HEK293 (cell line): ENCODE results near the gene UTS2.

Experiments
- CTCF ChIA-PET: fragments of 350-600 bp; formaldehyde crosslinking; extraction: SDS; loops from one replicate; lab custom pipeline; 2021; ENCODE audit warnings: antibody characterized with exemption; lab: Yijun Ruan, JAX
- POLR2A ChIA-PET: fragments of 300-600 bp; formaldehyde crosslinking; extraction: SDS; loops from one replicate; lab custom pipeline; 2020; ENCODE audit warnings: antibody characterized with exemption, inconsistent platforms; lab: Yijun Ruan, JAX
- H3K27ac ChIP-seq: fragments of 200-500 bp; sonication (Bioruptor generic); 2 replicates; pipeline ENCODE4 v1.5.1; 2014; ENCODE audit warnings: low read depth, low read length, control low read depth, inconsistent platforms; ENCODE audit errors: extremely low read depth
- H3K36me3 ChIP-seq, 2 experiments: fragments of 200-500 bp in 1 of 2; sonication (Bioruptor generic) in 1 of 2; 1 replicate in 1 of 2; 2 replicates in 1 of 2; pipeline ENCODE4 v1.5.1; 2014 to 2017; ENCODE audit warnings: inconsistent platforms in 2 of 2, low read length in 2 of 2; ENCODE audit not compliant: control insufficient read depth in 2 of 2, insufficient read depth in 1 of 2
- H3K4me1 ChIP-seq: fragments of 200-500 bp; sonication (Bioruptor generic); 2 replicates; pipeline ENCODE4 v1.5.1; 2014; ENCODE audit warnings: mild to moderate bottlenecking, low read length, inconsistent platforms; ENCODE audit not compliant: control insufficient read depth, insufficient read depth
- H3K4me3 ChIP-seq: 2 replicates; pipeline ENCODE4 v1.5.1; 2011; ENCODE audit warnings: low read depth, mild to moderate bottlenecking, control low read depth, low read length, moderate library complexity
- H3K9me3 ChIP-seq: fragments of 200-500 bp; sonication (Bioruptor generic); 2 replicates; pipeline ENCODE4 v1.5.1; 2014; ENCODE audit warnings: low read depth, low read length, inconsistent platforms; ENCODE audit not compliant: control insufficient read depth, insufficient read depth
- FEZF1 ChIP-seq: fragments of 450-650 bp; formaldehyde crosslinking; IDR thresholded peaks from 2 replicates; pipeline ENCODE4 v1.5.1; 2016; ENCODE audit warnings: missing biosample characterization, missing genetic modification characterization
- HOXA7 ChIP-seq: sonication (generic); formaldehyde crosslinking; IDR thresholded peaks from 2 replicates; pipeline ENCODE4 v1.8.1; 2022; ENCODE audit warnings: missing genetic modification reagents, borderline replicate concordance
- KLF10 ChIP-seq: fragments of 450-650 bp; IDR thresholded peaks from 2 replicates; pipeline ENCODE4 v1.5.1; 2018; ENCODE audit warnings: missing biosample characterization, mild to moderate bottlenecking, missing genetic modification characterization
- OSR2 ChIP-seq: fragments of 450-650 bp; formaldehyde crosslinking; IDR thresholded peaks from 2 replicates; pipeline ENCODE4 v1.5.1; 2016; ENCODE audit warnings: missing biosample characterization, missing genetic modification characterization
- SP2 ChIP-seq: fragments of 450-650 bp; formaldehyde crosslinking; IDR thresholded peaks from 2 replicates; pipeline ENCODE4 v1.5.1; 2016; ENCODE audit warnings: missing biosample characterization, missing genetic modification characterization
- YY2 ChIP-seq: fragments of 450-650 bp; formaldehyde crosslinking; IDR thresholded peaks from 2 replicates; pipeline ENCODE4 v1.5.1; 2016; ENCODE audit warnings: missing biosample characterization, missing genetic modification characterization
- ZBTB20 ChIP-seq: fragments of 450-650 bp; formaldehyde crosslinking; IDR thresholded peaks from 2 replicates; pipeline ENCODE4 v1.5.1; 2016; ENCODE audit warnings: missing biosample characterization, missing genetic modification characterization
- ZNF211 ChIP-seq: fragments of 450-650 bp; formaldehyde crosslinking; IDR thresholded peaks from 2 replicates; pipeline ENCODE4 v1.5.1; 2016; ENCODE audit warnings: low read depth, missing biosample characterization, missing genetic modification characterization
- ZNF214 ChIP-seq: fragments of 450-650 bp; formaldehyde crosslinking; IDR thresholded peaks from 2 replicates; pipeline ENCODE4 v1.5.1; 2017; ENCODE audit warnings: missing biosample characterization, mild to moderate bottlenecking, missing genetic modification characterization, borderline replicate concordance
- ZNF239 ChIP-seq: fragments of 450-650 bp; formaldehyde crosslinking; IDR thresholded peaks from 2 replicates; pipeline ENCODE4 v1.5.1; 2016; ENCODE audit warnings: missing biosample characterization, missing genetic modification characterization
- ZNF394 ChIP-seq: fragments of 450-650 bp; formaldehyde crosslinking; IDR thresholded peaks from 2 replicates; pipeline ENCODE4 v1.5.1; 2016; ENCODE audit warnings: missing biosample characterization, missing genetic modification characterization, mild to moderate bottlenecking, moderate library complexity, borderline replicate concordance
- ZNF501 ChIP-seq: fragments of 450-650 bp; formaldehyde crosslinking; IDR thresholded peaks from 2 replicates; pipeline ENCODE4 v1.5.1; 2016; ENCODE audit warnings: missing biosample characterization, missing genetic modification characterization
- ZNF529 ChIP-seq: fragments of 450-650 bp; formaldehyde crosslinking; IDR thresholded peaks from 2 replicates; pipeline ENCODE4 v1.5.1; 2017; ENCODE audit warnings: missing genetic modification characterization, missing biosample characterization; ENCODE audit not compliant: insufficient replicate concordance
- ZNF623 ChIP-seq: fragments of 450-650 bp; formaldehyde crosslinking; IDR thresholded peaks from 2 replicates; pipeline ENCODE4 v1.5.1; 2016; ENCODE audit warnings: missing biosample characterization, missing genetic modification characterization
- ZNF747 ChIP-seq: fragments of 450-650 bp; formaldehyde crosslinking; IDR thresholded peaks from 2 replicates; pipeline ENCODE4 v1.5.1; 2016; ENCODE audit warnings: missing biosample characterization, missing genetic modification characterization
- TF ChIP-seq, protein P1 (sequence below): fragments of 450-650 bp; formaldehyde crosslinking; IDR thresholded peaks from 2 replicates; pipeline ENCODE4 v1.5.1; 2016; ENCODE audit warnings: missing biosample characterization, missing genetic modification characterization
- TF ChIP-seq, protein P2 (sequence below): fragments of 450-650 bp; formaldehyde crosslinking; IDR thresholded peaks from 2 replicates; pipeline ENCODE4 v1.5.1; 2016; ENCODE audit warnings: missing biosample characterization, missing genetic modification characterization
- TF ChIP-seq, protein P3 (sequence below): fragments of 450-650 bp; formaldehyde crosslinking; IDR thresholded peaks from 2 replicates; pipeline ENCODE4 v1.5.1; 2017; ENCODE audit warnings: missing biosample characterization, missing genetic modification characterization
- TF ChIP-seq, protein P4 (sequence below): sonication (generic); formaldehyde crosslinking; IDR thresholded peaks from 2 replicates; pipeline ENCODE4 v1.8.1; 2022; ENCODE audit warnings: mild to moderate bottlenecking, moderate library complexity, missing genetic modification reagents
- TF ChIP-seq, protein P5 (sequence below): fragments of 450-650 bp; formaldehyde crosslinking; IDR thresholded peaks from 2 replicates; pipeline ENCODE4 v1.5.1; 2016; ENCODE audit warnings: missing biosample characterization, missing genetic modification characterization

The UTS2 gene

DNA sequence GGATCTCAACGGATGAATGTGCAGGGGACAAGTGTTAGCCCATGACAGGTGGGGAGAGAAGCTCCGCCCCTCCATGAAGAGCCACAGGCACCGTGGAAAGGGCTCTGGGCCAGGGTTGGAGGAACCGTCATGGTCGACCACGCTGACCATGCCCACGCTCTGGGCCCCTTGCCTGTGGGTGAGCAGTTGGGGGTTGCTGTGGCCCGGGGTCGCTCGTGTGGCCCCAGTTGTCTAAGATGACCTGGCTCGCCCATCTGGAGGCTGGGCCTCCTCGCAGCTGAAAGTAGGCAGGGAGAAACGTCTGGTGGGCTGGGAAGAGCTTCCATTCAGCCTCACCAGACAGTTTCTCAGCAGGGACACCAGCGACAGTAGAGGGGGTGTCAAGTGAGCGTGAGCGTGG is 13.1 kb upstream of the UTS2 start (continued):
- no peak for TF ChIP-seq ZNF529
- TF ChIP-seq, protein P1, sequence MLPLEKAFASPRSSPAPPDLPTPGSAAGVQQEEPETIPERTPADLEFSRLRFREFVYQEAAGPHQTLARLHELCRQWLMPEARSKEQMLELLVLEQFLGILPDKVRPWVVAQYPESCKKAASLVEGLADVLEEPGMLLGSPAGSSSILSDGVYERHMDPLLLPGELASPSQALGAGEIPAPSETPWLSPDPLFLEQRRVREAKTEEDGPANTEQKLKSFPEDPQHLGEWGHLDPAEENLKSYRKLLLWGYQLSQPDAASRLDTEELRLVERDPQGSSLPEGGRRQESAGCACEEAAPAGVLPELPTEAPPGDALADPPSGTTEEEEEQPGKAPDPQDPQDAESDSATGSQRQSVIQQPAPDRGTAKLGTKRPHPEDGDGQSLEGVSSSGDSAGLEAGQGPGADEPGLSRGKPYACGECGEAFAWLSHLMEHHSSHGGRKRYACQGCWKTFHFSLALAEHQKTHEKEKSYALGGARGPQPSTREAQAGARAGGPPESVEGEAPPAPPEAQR (tag by site-specific recombination) = no peak
- TF ChIP-seq SP2 (tag by site-specific recombination) = no peak
- TF ChIP-seq, all 188 proteins: peak for 0

DNA sequence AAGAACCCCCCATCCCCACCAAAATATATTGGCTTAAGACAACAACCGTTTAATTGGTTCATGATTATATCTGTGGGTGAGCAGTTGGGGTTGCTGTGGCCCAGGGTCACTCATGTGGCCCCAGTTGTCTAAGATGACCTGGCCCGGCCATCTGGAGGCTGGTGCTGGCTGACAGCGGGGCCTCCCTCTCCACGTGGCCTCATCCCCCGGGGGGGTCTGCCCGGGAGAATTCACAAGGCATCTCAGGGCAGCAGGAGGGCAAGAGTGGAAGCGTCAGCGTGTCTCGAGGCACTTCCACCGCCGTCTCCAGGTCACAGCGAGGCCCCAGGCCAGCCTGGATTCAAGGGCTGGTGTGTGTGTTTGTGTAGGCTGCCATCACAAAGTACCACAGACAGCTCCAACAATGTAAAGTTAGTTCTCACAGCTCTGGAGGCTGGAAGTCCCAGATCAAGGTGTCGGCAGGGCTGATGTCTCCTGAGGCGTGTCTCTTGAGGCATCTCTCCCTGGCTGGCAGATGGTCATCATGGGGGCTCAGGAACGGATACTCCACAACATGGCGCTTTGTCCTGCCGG is 11.0 kb upstream of the UTS2 start:
- CTCF ChIA-PET = no interaction called here
- Histone ChIP-seq H3K36me3 (no peaks in the 10 kb centered on the region), H3K4me3 (no peak overlapping the region)
- TF ChIP-seq ZNF239 (tag by site-specific recombination) = no peak
- TF ChIP-seq, protein P2, sequence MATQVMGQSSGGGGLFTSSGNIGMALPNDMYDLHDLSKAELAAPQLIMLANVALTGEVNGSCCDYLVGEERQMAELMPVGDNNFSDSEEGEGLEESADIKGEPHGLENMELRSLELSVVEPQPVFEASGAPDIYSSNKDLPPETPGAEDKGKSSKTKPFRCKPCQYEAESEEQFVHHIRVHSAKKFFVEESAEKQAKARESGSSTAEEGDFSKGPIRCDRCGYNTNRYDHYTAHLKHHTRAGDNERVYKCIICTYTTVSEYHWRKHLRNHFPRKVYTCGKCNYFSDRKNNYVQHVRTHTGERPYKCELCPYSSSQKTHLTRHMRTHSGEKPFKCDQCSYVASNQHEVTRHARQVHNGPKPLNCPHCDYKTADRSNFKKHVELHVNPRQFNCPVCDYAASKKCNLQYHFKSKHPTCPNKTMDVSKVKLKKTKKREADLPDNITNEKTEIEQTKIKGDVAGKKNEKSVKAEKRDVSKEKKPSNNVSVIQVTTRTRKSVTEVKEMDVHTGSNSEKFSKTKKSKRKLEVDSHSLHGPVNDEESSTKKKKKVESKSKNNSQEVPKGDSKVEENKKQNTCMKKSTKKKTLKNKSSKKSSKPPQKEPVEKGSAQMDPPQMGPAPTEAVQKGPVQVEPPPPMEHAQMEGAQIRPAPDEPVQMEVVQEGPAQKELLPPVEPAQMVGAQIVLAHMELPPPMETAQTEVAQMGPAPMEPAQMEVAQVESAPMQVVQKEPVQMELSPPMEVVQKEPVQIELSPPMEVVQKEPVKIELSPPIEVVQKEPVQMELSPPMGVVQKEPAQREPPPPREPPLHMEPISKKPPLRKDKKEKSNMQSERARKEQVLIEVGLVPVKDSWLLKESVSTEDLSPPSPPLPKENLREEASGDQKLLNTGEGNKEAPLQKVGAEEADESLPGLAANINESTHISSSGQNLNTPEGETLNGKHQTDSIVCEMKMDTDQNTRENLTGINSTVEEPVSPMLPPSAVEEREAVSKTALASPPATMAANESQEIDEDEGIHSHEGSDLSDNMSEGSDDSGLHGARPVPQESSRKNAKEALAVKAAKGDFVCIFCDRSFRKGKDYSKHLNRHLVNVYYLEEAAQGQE = peak; percentile 56; the same call in 1 of the 2 replicates
- TF ChIP-seq, protein P3, sequence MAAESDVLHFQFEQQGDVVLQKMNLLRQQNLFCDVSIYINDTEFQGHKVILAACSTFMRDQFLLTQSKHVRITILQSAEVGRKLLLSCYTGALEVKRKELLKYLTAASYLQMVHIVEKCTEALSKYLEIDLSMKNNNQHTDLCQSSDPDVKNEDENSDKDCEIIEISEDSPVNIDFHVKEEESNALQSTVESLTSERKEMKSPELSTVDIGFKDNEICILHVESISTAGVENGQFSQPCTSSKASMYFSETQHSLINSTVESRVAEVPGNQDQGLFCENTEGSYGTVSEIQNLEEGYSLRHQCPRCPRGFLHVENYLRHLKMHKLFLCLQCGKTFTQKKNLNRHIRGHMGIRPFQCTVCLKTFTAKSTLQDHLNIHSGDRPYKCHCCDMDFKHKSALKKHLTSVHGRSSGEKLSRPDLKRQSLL = no peak
- TF ChIP-seq, all 188 proteins: peak for 1
- POLR2A ChIA-PET = no interaction called here
- H3K4me1 ChIP-seq = no peaks in the 10 kb centered on the region
- H3K27ac ChIP-seq = no peak overlapping the region
- H3K9me3 ChIP-seq = no peaks in the 10 kb centered on the region

DNA sequence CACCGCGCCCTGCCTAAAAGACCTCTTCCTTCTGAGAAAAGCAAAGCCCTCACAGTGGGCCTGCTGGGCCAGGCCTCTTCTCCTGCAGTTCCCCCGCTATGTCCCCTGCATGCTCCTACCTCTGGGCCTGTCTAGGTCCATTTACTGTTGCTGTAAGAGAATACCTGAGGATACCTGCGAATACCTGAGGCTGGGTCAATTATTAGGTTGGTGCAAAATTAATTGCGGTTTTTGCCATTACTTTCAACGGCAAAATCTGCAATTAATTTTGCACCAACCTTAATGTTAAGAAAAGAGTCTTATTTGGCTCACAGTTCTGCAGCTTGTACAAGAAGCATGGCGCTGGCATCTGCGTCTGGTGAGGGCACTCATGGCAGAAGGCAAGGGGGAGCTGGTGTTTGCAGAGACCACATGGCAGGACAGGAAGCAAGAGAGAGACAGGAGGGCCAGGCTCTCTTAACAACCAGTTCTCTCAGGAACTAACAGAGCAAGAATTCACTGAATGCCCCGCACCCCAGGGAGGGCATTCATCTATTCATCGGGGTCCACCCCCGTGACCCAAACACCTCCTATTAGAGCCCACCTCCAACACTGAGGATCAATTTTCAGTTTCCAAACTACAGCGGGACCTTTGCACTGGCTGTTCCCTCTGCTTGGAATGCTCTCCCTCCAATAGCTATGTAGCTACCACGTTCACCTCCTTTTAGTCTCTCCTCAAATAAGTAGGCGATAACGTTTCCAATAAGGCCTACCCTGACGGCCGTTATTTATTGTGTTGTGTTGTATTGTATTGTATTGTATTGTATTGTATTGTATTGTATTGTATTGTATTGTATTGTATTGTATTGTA is 9.6 kb upstream of the UTS2 start:
- TF ChIP-seq ZNF623 (tag by site-specific recombination) (peak; percentile 50), ZNF394 (tag by site-specific recombination) (no peak)
- TF ChIP-seq, all 188 proteins: peak for 1
- CTCF ChIA-PET = interaction anchor here (0.6 kb wide), 1 partner anchor 51 kb away, joined by 3 read pairs; no protein-coding TSS in a partner anchor
- Histone ChIP-seq H3K4me1 (no peaks in the 10 kb centered on the region), H3K36me3 (no peaks in the 10 kb centered on the region), H3K9me3 (no peaks in the 10 kb centered on the region), H3K4me3 (no peak overlapping the region), H3K27ac (no peak overlapping the region)
- POLR2A ChIA-PET = no interaction called here

DNA sequence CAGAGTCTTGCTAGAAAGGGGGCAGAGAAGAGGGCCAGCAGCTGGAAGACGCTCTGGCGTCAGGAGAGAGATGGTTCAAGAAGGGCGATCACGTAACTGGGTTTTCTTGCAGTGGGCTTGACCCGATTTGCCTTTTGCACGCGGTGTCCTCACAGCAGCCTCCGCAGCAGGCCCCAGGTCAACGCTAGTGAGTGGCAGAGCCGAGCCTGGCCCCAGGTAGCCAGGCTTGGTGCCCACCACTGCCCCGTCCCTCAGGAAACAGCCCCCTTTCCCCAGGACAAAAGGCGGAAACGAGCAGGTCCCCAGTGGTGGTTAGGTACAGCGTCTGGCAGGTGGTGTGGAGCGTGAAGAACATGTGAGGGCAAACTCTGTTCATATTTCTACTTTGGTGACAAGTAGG is 8.6 kb upstream of the UTS2 start:
- Histone ChIP-seq H3K36me3 (no peaks in the 10 kb centered on the region), H3K4me1 (no peaks in the 10 kb centered on the region), H3K9me3 (no peaks in the 10 kb centered on the region), H3K4me3 (no peak overlapping the region), H3K27ac (no peak overlapping the region)
- ChIA-PET CTCF (no interaction called here), POLR2A (no interaction called here)
- TF ChIP-seq, protein P4, sequence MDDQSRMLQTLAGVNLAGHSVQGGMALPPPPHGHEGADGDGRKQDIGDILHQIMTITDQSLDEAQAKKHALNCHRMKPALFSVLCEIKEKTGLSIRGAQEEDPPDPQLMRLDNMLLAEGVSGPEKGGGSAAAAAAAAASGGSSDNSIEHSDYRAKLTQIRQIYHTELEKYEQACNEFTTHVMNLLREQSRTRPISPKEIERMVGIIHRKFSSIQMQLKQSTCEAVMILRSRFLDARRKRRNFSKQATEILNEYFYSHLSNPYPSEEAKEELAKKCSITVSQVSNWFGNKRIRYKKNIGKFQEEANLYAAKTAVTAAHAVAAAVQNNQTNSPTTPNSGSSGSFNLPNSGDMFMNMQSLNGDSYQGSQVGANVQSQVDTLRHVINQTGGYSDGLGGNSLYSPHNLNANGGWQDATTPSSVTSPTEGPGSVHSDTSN (CRISPR knock-in tag) = no peak
- TF ChIP-seq FEZF1 (tag by site-specific recombination) (no peak), ZNF501 (tag by site-specific recombination) (no peak), HOXA7 (CRISPR knock-in tag) (no peak), YY2 (tag by site-specific recombination) (no peak), ZNF214 (tag by site-specific recombination) (no peak), ZBTB20 (tag by site-specific recombination) (no peak), ZNF211 (tag by site-specific recombination) (no peak), KLF10 (tag by site-specific recombination) (no peak), OSR2 (no peak), ZNF747 (tag by site-specific recombination) (no peak)
- TF ChIP-seq, protein P5, sequence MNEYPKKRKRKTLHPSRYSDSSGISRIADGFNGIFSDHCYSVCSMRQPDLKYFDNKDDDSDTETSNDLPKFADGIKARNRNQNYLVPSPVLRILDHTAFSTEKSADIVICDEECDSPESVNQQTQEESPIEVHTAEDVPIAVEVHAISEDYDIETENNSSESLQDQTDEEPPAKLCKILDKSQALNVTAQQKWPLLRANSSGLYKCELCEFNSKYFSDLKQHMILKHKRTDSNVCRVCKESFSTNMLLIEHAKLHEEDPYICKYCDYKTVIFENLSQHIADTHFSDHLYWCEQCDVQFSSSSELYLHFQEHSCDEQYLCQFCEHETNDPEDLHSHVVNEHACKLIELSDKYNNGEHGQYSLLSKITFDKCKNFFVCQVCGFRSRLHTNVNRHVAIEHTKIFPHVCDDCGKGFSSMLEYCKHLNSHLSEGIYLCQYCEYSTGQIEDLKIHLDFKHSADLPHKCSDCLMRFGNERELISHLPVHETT (tag by site-specific recombination) = no peak
